B cell (primary cell): Measurements from ENCODE around the gene AVEN. TPM values are rescaled to one million over a fixed set of nuclear protein-coding genes. Genes with fewer than 3 reads are reported as not detected.

ENCODE experiments used
- ATAC-seq: fragments of 200-7000 bp; cut with Tn5 transposase; one replicate; pipeline ENCODE4 v1.10.0; 2021; ENCODE audit warnings: low read depth, mild to moderate bottlenecking, moderate number of reproducible peaks, moderate library complexity
- CTCF ChIA-PET: fragments of 350-600 bp; sonication (Branson Sonifier 250); formaldehyde crosslinking; loops from one replicate; lab custom pipeline; 2021; ENCODE audit warnings: antibody characterized with exemption, inconsistent platforms; lab: Charles Lee
- POLR2A ChIA-PET: fragments of 350-600 bp; sonication (Branson Sonifier 250); formaldehyde crosslinking; loops from one replicate; lab custom pipeline; 2021; ENCODE audit warnings: antibody characterized with exemption; lab: Charles Lee
- DNase-seq: peaks from one replicate; pipeline ENCODE4 v3.0.0; 2013
- H2AFZ ChIP-seq: 2 replicates; pipeline ENCODE4 v1.6.1; 2012; ENCODE audit warnings: mild to moderate bottlenecking, low read depth, low read length; ENCODE audit not compliant: insufficient read depth, poor library complexity, severe bottlenecking
- H3K27ac ChIP-seq, 2 donors: 1 replicate in 1 of 2; 2 replicates in 1 of 2; pipeline ENCODE4 v1.5.1; 2012 to 2013; ENCODE audit warnings: low read length in 2 of 2, mild to moderate bottlenecking in 2 of 2, moderate library complexity in 1 of 2
- H3K27me3 ChIP-seq, 4 experiments: fragments of 200-600 bp in 1 of 4; sonication (generic) in 1 of 4; replicated peaks in 1 of 4; 1 replicate in 2 of 4; 2 replicates in 2 of 4; pipeline versions ENCODE4 v1.6.1 to v1.7.0; 2013 to 2016; ENCODE audit warnings: low read length in 3 of 4, mild to moderate bottlenecking in 2 of 4, mixed read lengths in 1 of 4, moderate library complexity in 1 of 4; ENCODE audit not compliant: insufficient read depth in 4 of 4, control insufficient read depth in 3 of 4; ENCODE audit errors: control extremely low read depth in 1 of 4
- H3K36me3 ChIP-seq, 2 experiments: replicated peaks in 1 of 2; 1 replicate in 1 of 2; 2 replicates in 1 of 2; pipeline versions ENCODE4 v1.6.1 to v1.7.1; 2013; ENCODE audit warnings: low read length in 1 of 2; ENCODE audit not compliant: insufficient read depth in 2 of 2, control insufficient read depth in 1 of 2; ENCODE audit errors: control extremely low read depth in 1 of 2, extremely low read depth in 1 of 2
- H3K4me1 ChIP-seq, 2 donors: fragments of 200-600 bp in 1 of 2; sonication (generic) in 1 of 2; 1 replicate in 1 of 2; 2 replicates in 1 of 2; pipeline versions ENCODE4 v1.5.1 to v1.6.1; 2013 to 2017; ENCODE audit warnings: low read length in 2 of 2; ENCODE audit not compliant: control insufficient read depth in 2 of 2, insufficient read depth in 2 of 2
- H3K4me2 ChIP-seq: replicated peaks from 2 replicates; pipeline ENCODE3; 2012; ENCODE audit warnings: mild to moderate bottlenecking, low read depth, low read length; ENCODE audit not compliant: poor library complexity, severe bottlenecking
- H3K4me3 ChIP-seq, 5 experiments: fragments of 200-600 bp in 1 of 5; sonication (generic) in 1 of 5; 1 replicate in 3 of 5; 2 replicates in 2 of 5; pipeline versions ENCODE4 v1.5.1 to v1.7.0; 2011 to 2016; ENCODE audit warnings: low read length in 4 of 5, mild to moderate bottlenecking in 4 of 5, low read depth in 2 of 5, control low read depth in 1 of 5, moderate library complexity in 1 of 5; ENCODE audit not compliant: insufficient read depth in 1 of 5; ENCODE audit errors: control extremely low read depth in 1 of 5, extremely low read depth in 1 of 5
- H3K79me2 ChIP-seq: fragments of 200-600 bp; sonication (generic); one replicate; pipeline ENCODE4 v1.6.0; 2016; ENCODE audit warnings: low read length; ENCODE audit not compliant: control insufficient read depth, insufficient read depth
- H3K9ac ChIP-seq: fragments of 200-600 bp; sonication (generic); 2 replicates; pipeline ENCODE4 v1.6.1; 2017; ENCODE audit warnings: mild to moderate bottlenecking, low read length, moderate library complexity
- H3K9me3 ChIP-seq, 3 donors: one replicate each; pipeline versions ENCODE4 v1.6.1 to v1.7.1; 2013; ENCODE audit warnings: low read length in 2 of 3; ENCODE audit not compliant: control insufficient read depth in 2 of 3, insufficient read depth in 1 of 3; ENCODE audit errors: control extremely low read depth in 1 of 3
- H4K20me1 ChIP-seq: 2 replicates; pipeline ENCODE4 v1.6.0; 2012; ENCODE audit warnings: mild to moderate bottlenecking, low read length; ENCODE audit not compliant: insufficient read depth, control insufficient read depth, poor library complexity, severe bottlenecking
- H3K27ac Mint-ChIP-seq: one replicate; pipeline ENCODE4 v1.8.0; 2021; ENCODE audit warnings: mixed read lengths
- H3K27me3 Mint-ChIP-seq: one replicate; pipeline ENCODE4 v1.8.0; 2021; ENCODE audit warnings: mixed read lengths
- H3K4me1 Mint-ChIP-seq: one replicate; pipeline ENCODE4 v1.8.0; 2021; ENCODE audit warnings: mixed read lengths
- H3K4me3 Mint-ChIP-seq: one replicate; pipeline ENCODE4 v1.8.0; 2021; ENCODE audit warnings: mixed read lengths
- H3K9me3 Mint-ChIP-seq: one replicate; pipeline ENCODE4 v1.8.0; 2022; ENCODE audit warnings: mixed read lengths; ENCODE audit not compliant: insufficient read depth
- CTCF ChIP-seq: fragments of 200-600 bp; IDR thresholded peaks from one replicate; pipeline ENCODE4 v1.8.0; 2022; ENCODE audit warnings: antibody characterized with exemption, mild to moderate bottlenecking
- EZH2 ChIP-seq: IDR thresholded peaks from 2 replicates; pipeline ENCODE4 v1.6.1; 2012; ENCODE audit warnings: borderline replicate concordance, low read depth, mild to moderate bottlenecking, moderate library complexity, low read length; ENCODE audit not compliant: insufficient read depth, poor library complexity, severe bottlenecking
- WGBS: methylation state at CpG from one replicate; pipeline ENCODE4 v1.1.5; 2013; ENCODE audit warnings: missing lambda C conversion rate; ENCODE audit not compliant: insufficient coverage; 5-methylcytosine and 5-hydroxymethylcytosine counted together
- intact Hi-C: fragments of 100-400 bp; cut with micrococcal nuclease; formaldehyde crosslinking; loops from one replicate; pipeline ENCODE4 v1.10.0; 2022
- polyA plus RNA-seq: library from polyadenylated mRNA; depleted of rRNA; stranded (reverse); fragments of >200 nt; gene quantifications from 2 replicates; pipeline ENCODE4 v1.2.3, GENCODE V29; 2012
- total RNA-seq, 2 donors: library from RNA; stranded (reverse); fragments of 120-200 nt in 1 of 2; gene quantifications; 1 replicate in 1 of 2; 2 replicates in 1 of 2; pipeline versions ENCODE4 v1.2.3 to v1.2.4, GENCODE V29; 2013 to 2022

Gene AVEN
- total and polyA plus RNA-seq, 2 donors (not counting 1 experiment from before 2014, with no cell fraction given), result 1.8 to 8.2 TPM

- H2AFZ ChIP-seq, result no peak overlapping the region
- TF ChIP-seq CTCF (no peak), EZH2 (no peak)
- H3K27ac ChIP-seq, result no peak overlapping the region
- H3K36me3 ChIP-seq, result no peaks in the 10 kb centered on the region
- no CpG with 5 or more reads among the region's 3 CpGs for WGBS
- no peaks in the 10 kb centered on the region for H3K27me3 ChIP-seq
- Mint-ChIP-seq H3K4me3 (no peak overlapping the region), H3K9me3 (no peaks in the 10 kb centered on the region), H3K4me1 (no peaks in the 10 kb centered on the region), H3K27ac (no peak overlapping the region), H3K27me3 (no peaks in the 10 kb centered on the region)
- H3K9ac ChIP-seq, result no peak overlapping the region
- DNase-seq (no peak), ATAC-seq (no peak)
- intact Hi-C loops, result no loop called here
- POLR2A ChIA-PET, result no interaction called here
- CTCF ChIA-PET, result no interaction called here
- no peak overlapping the region for H3K4me2 ChIP-seq
- no peaks in the 10 kb centered on the region for H3K4me1 ChIP-seq
- H4K20me1 ChIP-seq, result no peaks in the 10 kb centered on the region
- H3K79me2 ChIP-seq, result no peaks in the 10 kb centered on the region
- H3K4me3 ChIP-seq, result no peak overlapping the region
- H3K9me3 ChIP-seq, result no peaks in the 10 kb centered on the region
These were observed 104.6 kb downstream of the AVEN start for GRCh38 chr15:33934396-33934795.

GRCh38 chr15:33932734-33933133 lies 106.3 kb downstream of the AVEN start:
- intact Hi-C loops, result no loop called here
- H3K4me3 ChIP-seq, result no peak overlapping the region
- no peak for DNase-seq
- H3K9me3 ChIP-seq, result no peaks in the 10 kb centered on the region
- no peak for TF ChIP-seq CTCF
- no peak for TF ChIP-seq EZH2
- H4K20me1 ChIP-seq, result no peaks in the 10 kb centered on the region
- ATAC-seq, result no peak
- Mint-ChIP-seq H3K4me1 (no peaks in the 10 kb centered on the region), H3K4me3 (no peak overlapping the region), H3K9me3 (no peaks in the 10 kb centered on the region), H3K27me3 (no peaks in the 10 kb centered on the region), H3K27ac (no peak overlapping the region)
- H3K4me1 ChIP-seq, result no peaks in the 10 kb centered on the region
- no peak overlapping the region for H3K9ac ChIP-seq
- no peaks in the 10 kb centered on the region for H3K36me3 ChIP-seq
- H3K27me3 ChIP-seq, result no peaks in the 10 kb centered on the region
- H3K79me2 ChIP-seq, result no peaks in the 10 kb centered on the region
- H3K4me2 ChIP-seq, result no peak overlapping the region
- no peak overlapping the region for H3K27ac ChIP-seq
- WGBS, result no CpG with 5 or more reads among the region's 2 CpGs
- H2AFZ ChIP-seq, result no peak overlapping the region
- ChIA-PET CTCF (no interaction called here), POLR2A (no interaction called here)
